Smooth muscle cell (in vitro differentiated cells): Measurements from ENCODE around the gene VPS4A. TPM values are rescaled to one million over a fixed set of nuclear protein-coding genes. Genes with fewer than 3 reads are reported as not detected.

Source experiments
- DNase-seq: peaks from one replicate; lab custom pipeline; 2025; ENCODE audit not compliant: unreplicated experiment; lab: John Stamatoyannopoulos, UW
- H2AFZ ChIP-seq: fragments of 200-600 bp; sonication (generic); 2 replicates; pipeline ENCODE4 v1.6.0; 2016; ENCODE audit warnings: antibody characterized with exemption, low read depth, mild to moderate bottlenecking
- H3F3A ChIP-seq: fragments of 200-600 bp; sonication (generic); 2 replicates; pipeline ENCODE4 v1.6.0; 2017; ENCODE audit warnings: antibody characterized with exemption, low read depth
- H3K27ac ChIP-seq: fragments of 200-600 bp; sonication (generic); 2 replicates; pipeline ENCODE4 v1.5.1; 2016; ENCODE audit warnings: low read depth, mild to moderate bottlenecking
- H3K27me3 ChIP-seq: fragments of 200-600 bp; sonication (generic); 2 replicates; pipeline ENCODE4 v1.6.1; 2016; ENCODE audit warnings: low read depth, mild to moderate bottlenecking
- H3K36me3 ChIP-seq: fragments of 200-600 bp; sonication (generic); 2 replicates; pipeline ENCODE4 v1.5.1; 2016; ENCODE audit warnings: low read depth
- H3K4me1 ChIP-seq: fragments of 200-600 bp; sonication (generic); 2 replicates; pipeline ENCODE4 v1.5.1; 2016; ENCODE audit warnings: low read depth
- H3K4me2 ChIP-seq: fragments of 200-600 bp; sonication (generic); 2 replicates; pipeline ENCODE4 v1.6.0; 2016; ENCODE audit warnings: mild to moderate bottlenecking
- H3K4me3 ChIP-seq: fragments of 200-600 bp; sonication (generic); 2 replicates; pipeline ENCODE4 v1.5.1; 2016; ENCODE audit warnings: mild to moderate bottlenecking
- H3K79me2 ChIP-seq: fragments of 200-600 bp; sonication (generic); 2 replicates; pipeline ENCODE4 v1.6.0; 2016; ENCODE audit warnings: low read depth, mild to moderate bottlenecking
- H3K9ac ChIP-seq: fragments of 200-600 bp; sonication (generic); 2 replicates; pipeline ENCODE4 v1.6.0; 2016; ENCODE audit warnings: low read depth
- H3K9me3 ChIP-seq: fragments of 200-600 bp; sonication (generic); replicated peaks from 2 replicates; pipeline ENCODE4 v1.5.1; 2016; ENCODE audit warnings: low read depth
- H4K20me1 ChIP-seq: fragments of 200-600 bp; sonication (generic); 2 replicates; pipeline ENCODE4 v1.6.0; 2016; ENCODE audit warnings: low read depth
- CTCF ChIP-seq: fragments of 200-600 bp; sonication (generic); IDR thresholded peaks from 2 replicates; pipeline ENCODE4 v1.5.1; 2017; ENCODE audit warnings: borderline replicate concordance, mild to moderate bottlenecking, antibody characterized with exemption; ENCODE audit not compliant: insufficient read depth, poor library complexity, severe bottlenecking
- WGBS: methylation state at CpG from one replicate; pipeline ENCODE4 v1.1.7; 2016; ENCODE audit warnings: low lambda C conversion rate; 5-methylcytosine and 5-hydroxymethylcytosine counted together
- polyA plus RNA-seq: library from polyadenylated mRNA; unstranded; fragments of >200 nt; fragmentation: Nextera tagmentation; extraction: Ambion mirVana; gene quantifications from 2 replicates; pipeline ENCODE4 v1.2.1, GENCODE V29; 2016
- total RNA-seq: library from RNA; depleted of rRNA; stranded (reverse); fragments of >200 nt; gene quantifications from 2 replicates; pipeline ENCODE4 v1.2.3, GENCODE V29; 2014

Gene VPS4A
- total and polyA plus RNA-seq, 2 experiments from 2014 or later, result 18.7 to 39.9 TPM

GRCh38 chr16:69345923-69346322, 34.8 kb downstream of the VPS4A start:
- Histone ChIP-seq H3K27me3 (no peaks in the 10 kb centered on the region), H3K4me3 (no peak overlapping the region), H3K36me3 (no peaks in the 10 kb centered on the region), H3K9me3 (no peaks in the 10 kb centered on the region), H3K4me1 (peaks cover 2% of the 10 kb centered on the region), H3K79me2 (peaks cover 11% of the 10 kb centered on the region), H3K9ac (no peak overlapping the region), H3K27ac (no peak overlapping the region), H3K4me2 (no peak overlapping the region), H3F3A (peaks cover 3% of the 10 kb centered on the region), H4K20me1 (no peaks in the 10 kb centered on the region), H2AFZ (no peak overlapping the region)
- DNase-seq, result no peak
- 94% methylated on average over 4 of the region's 4 CpGs for WGBS
- no peak for TF ChIP-seq CTCF

- Histone ChIP-seq H3K4me1 (no peaks in the 10 kb centered on the region), H3K79me2 (peaks cover 3% of the 10 kb centered on the region), H3K27me3 (no peaks in the 10 kb centered on the region), H3K4me2 (no peak overlapping the region), H4K20me1 (no peaks in the 10 kb centered on the region), H3K9ac (no peak overlapping the region), H3K27ac (no peak overlapping the region), H3K36me3 (no peaks in the 10 kb centered on the region), H3K9me3 (no peaks in the 10 kb centered on the region), H2AFZ (no peak overlapping the region), H3F3A (peaks cover 3% of the 10 kb centered on the region), H3K4me3 (no peak overlapping the region)
- no peak for DNase-seq
- WGBS, result 94% methylated on average over 6 of the region's 6 CpGs
- no peak for TF ChIP-seq CTCF
Observed at GRCh38 chr16:69346683-69347082, 35.5 kb downstream of the VPS4A start.

GRCh38 chr16:69348222-69348621, 37.1 kb downstream of the VPS4A start:
- no peak overlapping the region for H3K4me3 ChIP-seq
- no peaks in the 10 kb centered on the region for H3K36me3 ChIP-seq
- no peak overlapping the region for H2AFZ ChIP-seq
- no peaks in the 10 kb centered on the region for H3K4me1 ChIP-seq
- no peaks in the 10 kb centered on the region for H3K79me2 ChIP-seq
- DNase-seq, result no peak
- WGBS, result 86% methylated on average over 2 of the region's 6 CpGs
- no peak overlapping the region for H3K4me2 ChIP-seq
- H3F3A ChIP-seq, result peaks cover 3% of the 10 kb centered on the region
- H4K20me1 ChIP-seq, result no peaks in the 10 kb centered on the region
- no peaks in the 10 kb centered on the region for H3K9me3 ChIP-seq
- no peak overlapping the region for H3K9ac ChIP-seq
- no peaks in the 10 kb centered on the region for H3K27me3 ChIP-seq
- no peak overlapping the region for H3K27ac ChIP-seq
- TF ChIP-seq CTCF, result no peak

GRCh38 chr16:69349536-69349935, 38.4 kb downstream of the VPS4A start:
- no peak for TF ChIP-seq CTCF
- H3K4me3 ChIP-seq, result no peak overlapping the region
- no peaks in the 10 kb centered on the region for H4K20me1 ChIP-seq
- H3K4me2 ChIP-seq, result no peak overlapping the region
- H3K9me3 ChIP-seq, result no peaks in the 10 kb centered on the region
- H3K27me3 ChIP-seq, result no peaks in the 10 kb centered on the region
- H2AFZ ChIP-seq, result no peak overlapping the region
- H3K4me1 ChIP-seq, result no peaks in the 10 kb centered on the region
- H3K36me3 ChIP-seq, result no peaks in the 10 kb centered on the region
- no peak overlapping the region for H3K9ac ChIP-seq
- 94% methylated on average over 10 of the region's 10 CpGs for WGBS
- peaks cover 3% of the 10 kb centered on the region for H3F3A ChIP-seq
- no peaks in the 10 kb centered on the region for H3K79me2 ChIP-seq
- DNase-seq, result no peak
- no peak overlapping the region for H3K27ac ChIP-seq
